ENCODE measurements around the gene LGALS13. TPM values are rescaled to one million over a fixed set of nuclear protein-coding genes. Genes with fewer than 3 reads are reported as not detected.
A peak's percentile ranks its signal among the peaks of the same experiment; 100 is the strongest.

Gene LGALS13
- total and polyA plus RNA-seq, 2 donors from 2014 or later = not detected

GRCh38 chr19:39643591-39643990, 41.3 kb downstream of the LGALS13 start:
- intact Hi-C loops (cut with DNase I) = no loop called here
- H3K9me3 ChIP-seq (ENCODE audit: control insufficient read depth in 2 of 3, insufficient read depth in 1 of 3, low read length in 3 of 3) = no peaks in the 10 kb centered on the region
- no peak overlapping the region for H3K4me3 ChIP-seq (ENCODE audit: low read length in 3 of 3)
- H3K36me3 ChIP-seq (ENCODE audit: control insufficient read depth in 2 of 3, insufficient read depth in 3 of 3, low read length in 3 of 3) = no peaks in the 10 kb centered on the region
- H3K9ac ChIP-seq (ENCODE audit: low read length in 3 of 3) = no peak overlapping the region
- H3K27ac ChIP-seq (ENCODE audit: low read depth in 2 of 2, low read length in 2 of 2) = no peak overlapping the region
- DNase-seq (no peak), FAIRE-seq (no peak)
- H3K27me3 ChIP-seq (ENCODE audit: control insufficient read depth, insufficient read depth, low read length) = no peaks in the 10 kb centered on the region
- TF ChIP-seq CTCF (IDR thresholded peaks at IDR 0.05; ENCODE audit: borderline replicate concordance, extremely low read depth, insufficient read depth) = no peak
- H3K4me1 ChIP-seq (ENCODE audit: control insufficient read depth in 2 of 3, insufficient read depth in 2 of 3, low read depth in 1 of 3, low read length in 3 of 3) = no peaks in the 10 kb centered on the region

GRCh38 chr19:39645800-39646411, 43.6 kb downstream of the LGALS13 start:
- DNase-seq (peak in 4 of 5 donors; percentile 38 to 75 (median 52)), FAIRE-seq (no peak)
- no peaks in the 10 kb centered on the region for H3K27me3 ChIP-seq (ENCODE audit: control insufficient read depth, insufficient read depth, low read length)

GRCh38 chr19:39647918-39648317, 45.6 kb downstream of the LGALS13 start:
- DNase-seq (no peak), FAIRE-seq (no peak)
- TF ChIP-seq CTCF (IDR thresholded peaks at IDR 0.05; ENCODE audit: borderline replicate concordance, extremely low read depth, insufficient read depth) = no peak
- Histone ChIP-seq H3K27me3 (ENCODE audit: control insufficient read depth, insufficient read depth, low read length) (no peaks in the 10 kb centered on the region), H3K9ac (ENCODE audit: low read length in 3 of 3) (no peak overlapping the region), H3K27ac (ENCODE audit: low read depth in 2 of 2, low read length in 2 of 2) (no peak overlapping the region), H3K36me3 (ENCODE audit: control insufficient read depth in 2 of 3, insufficient read depth in 3 of 3, low read length in 3 of 3) (no peaks in the 10 kb centered on the region), H3K9me3 (ENCODE audit: control insufficient read depth in 2 of 3, insufficient read depth in 1 of 3, low read length in 3 of 3) (no peaks in the 10 kb centered on the region), H3K4me3 (ENCODE audit: low read length in 3 of 3) (no peak overlapping the region), H3K4me1 (ENCODE audit: control insufficient read depth in 2 of 3, insufficient read depth in 2 of 3, low read depth in 1 of 3, low read length in 3 of 3) (no peaks in the 10 kb centered on the region)
- intact Hi-C loops (cut with DNase I) = no loop called here

More at GRCh38 chr19:39645800-39646411, 43.6 kb downstream of the LGALS13 start:
- H3K4me1 ChIP-seq (ENCODE audit: control insufficient read depth in 2 of 3, insufficient read depth in 2 of 3, low read depth in 1 of 3, low read length in 3 of 3) = no peaks in the 10 kb centered on the region
- no peak overlapping the region for H3K27ac ChIP-seq (ENCODE audit: low read depth in 2 of 2, low read length in 2 of 2)
- H3K36me3 ChIP-seq (ENCODE audit: control insufficient read depth in 2 of 3, insufficient read depth in 3 of 3, low read length in 3 of 3) = no peaks in the 10 kb centered on the region
- no peak overlapping the region for H3K9ac ChIP-seq (ENCODE audit: low read length in 3 of 3)
- H3K4me3 ChIP-seq (ENCODE audit: low read length in 3 of 3) = no peak overlapping the region
- intact Hi-C loops (cut with DNase I) = no loop called here
- no peaks in the 10 kb centered on the region for H3K9me3 ChIP-seq (ENCODE audit: control insufficient read depth in 2 of 3, insufficient read depth in 1 of 3, low read length in 3 of 3)
- TF ChIP-seq CTCF (IDR thresholded peaks at IDR 0.05; ENCODE audit: borderline replicate concordance, extremely low read depth, insufficient read depth) = no peak

- Histone ChIP-seq H3K27ac (ENCODE audit: low read depth in 2 of 2, low read length in 2 of 2) (no peak within 1 kb of the TSS), H3K9me3 (ENCODE audit: control insufficient read depth in 2 of 3, insufficient read depth in 1 of 3, low read length in 3 of 3) (no peaks in the 10 kb centered on the region), H3K27me3 (ENCODE audit: control insufficient read depth, insufficient read depth, low read length) (no peaks in the 10 kb centered on the region), H3K9ac (ENCODE audit: low read length in 3 of 3) (no peak within 1 kb of the TSS), H3K4me3 (ENCODE audit: low read length in 3 of 3) (no peak within 1 kb of the TSS), H3K36me3 (ENCODE audit: control insufficient read depth in 2 of 3, insufficient read depth in 3 of 3, low read length in 3 of 3) (no peaks in the 10 kb centered on the region), H3K4me1 (ENCODE audit: control insufficient read depth in 2 of 3, insufficient read depth in 2 of 3, low read depth in 1 of 3, low read length in 3 of 3) (no peaks in the 10 kb centered on the region)
- DNase-seq (no peak), FAIRE-seq (no peak)
- TF ChIP-seq CTCF (IDR thresholded peaks at IDR 0.05; ENCODE audit: borderline replicate concordance, extremely low read depth, insufficient read depth) = no peak
- intact Hi-C loops (cut with DNase I) = no loop called here
Measured at GRCh38 chr19:39655613-39656012, 53.3 kb downstream of the LGALS13 start, which contains the start of gene LGALS16. Gene LGALS16, plus strand, starts transcription at chr19:39655913. Its CDS starts 49 bp downstream, at chr19:39655962.

Measured in kidney (tissue), 14 donors.